Activated gamma-delta T cell (primary cell): Measurements from ENCODE around the gene DOCK2.
"Not testable (repeated sequence)": the region's sequence is repeated elsewhere in the genome, so short reads cannot be mapped to it uniquely, and the experiment has no call there.

Source experiments
- DNase-seq: peaks from one replicate; lab custom pipeline; 2025; lab: John Stamatoyannopoulos, UW

Gene DOCK2

GRCh38 chr5:170056561-170057267 is 419.6 kb downstream of the DOCK2 start:
- DNase-seq, result no peak

DNA sequence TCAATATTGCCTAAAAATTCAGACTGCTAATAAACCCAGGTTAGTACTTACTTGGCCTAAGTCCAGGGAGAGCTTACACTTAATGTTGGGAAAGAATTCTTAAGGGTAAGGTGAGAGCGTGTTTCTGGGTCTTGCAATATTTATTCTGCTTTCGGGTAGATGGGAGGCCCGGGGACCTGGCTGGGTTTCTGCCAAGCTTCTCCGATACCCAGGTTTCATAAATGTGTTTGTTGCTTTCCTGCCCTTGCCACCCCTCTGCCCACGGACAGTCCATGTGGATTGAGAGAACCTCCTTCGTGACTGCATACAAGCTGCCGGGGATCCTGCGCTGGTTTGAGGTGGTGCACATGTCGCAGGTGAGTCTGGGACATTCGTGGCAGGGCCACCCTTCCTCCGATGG is 420.2 kb downstream of the DOCK2 start:
- DNase-seq, result no peak

DNA sequence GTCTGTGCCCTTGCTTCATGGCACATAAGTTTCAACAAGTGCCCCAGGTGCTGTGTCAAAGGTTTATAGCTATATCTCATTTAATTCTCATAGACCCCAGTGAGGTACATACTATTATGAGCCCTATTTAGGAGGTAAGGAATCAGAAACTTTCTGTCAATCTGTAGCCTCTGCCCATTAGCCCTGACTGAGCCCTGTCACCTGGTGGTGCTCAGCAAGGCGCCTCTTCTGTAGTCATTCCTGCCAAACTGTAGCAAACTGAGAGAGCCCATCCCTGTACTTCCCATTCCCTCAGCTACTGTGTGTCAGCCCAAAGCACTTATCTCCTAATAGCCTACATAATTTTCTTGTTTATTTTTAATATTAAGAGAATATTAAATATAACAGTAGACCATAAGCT is 422.1 kb downstream of the DOCK2 start:
- no peak for DNase-seq

DNA sequence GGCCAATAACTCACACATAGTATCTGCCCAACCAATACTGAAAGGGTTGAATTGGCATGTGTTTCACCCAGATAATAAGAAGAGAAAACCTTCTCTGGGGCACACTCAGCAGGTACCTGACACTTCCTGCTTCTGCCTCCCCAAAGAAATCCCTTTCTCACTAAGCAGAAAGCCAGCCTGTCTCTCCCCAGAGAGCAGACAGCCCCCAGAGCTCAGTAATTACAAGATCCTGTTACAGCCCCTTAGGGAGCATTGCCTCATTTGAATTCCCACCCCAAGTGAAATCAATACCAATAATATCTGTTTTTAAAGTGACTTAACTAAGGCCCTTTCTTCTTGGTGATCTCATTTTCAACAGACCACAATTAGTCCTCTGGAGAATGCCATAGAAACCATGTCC is 430.1 kb downstream of the DOCK2 start:
- no peak for DNase-seq

DNA sequence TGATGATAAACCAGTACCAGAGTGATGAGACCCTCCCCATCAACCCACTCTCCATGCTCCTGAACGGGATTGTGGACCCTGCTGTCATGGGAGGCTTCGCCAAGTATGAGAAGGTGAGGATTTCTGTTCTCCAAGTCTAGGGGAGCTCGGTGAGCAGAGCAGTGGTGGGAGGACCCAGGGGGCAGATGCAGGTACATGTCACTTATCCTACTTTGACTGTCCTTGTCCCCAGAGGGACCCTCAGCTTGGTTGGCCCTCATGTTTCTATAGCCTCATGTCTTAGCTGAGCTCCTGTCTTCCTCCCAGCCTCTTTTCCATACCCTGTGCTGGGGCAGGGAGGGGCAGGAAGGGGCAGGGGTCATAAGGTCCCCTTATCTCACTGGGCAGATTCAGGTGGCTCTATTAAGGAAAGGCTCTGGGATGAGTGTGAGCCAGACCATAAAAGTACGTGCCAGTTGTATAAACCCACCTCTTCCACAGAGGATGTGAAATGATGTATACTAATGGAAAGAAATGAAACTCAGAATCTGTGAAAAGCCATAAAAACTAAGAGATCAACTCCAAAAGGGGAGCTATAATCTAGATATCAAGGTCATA is 430.6 kb downstream of the DOCK2 start:
- no peak for DNase-seq

DNA sequence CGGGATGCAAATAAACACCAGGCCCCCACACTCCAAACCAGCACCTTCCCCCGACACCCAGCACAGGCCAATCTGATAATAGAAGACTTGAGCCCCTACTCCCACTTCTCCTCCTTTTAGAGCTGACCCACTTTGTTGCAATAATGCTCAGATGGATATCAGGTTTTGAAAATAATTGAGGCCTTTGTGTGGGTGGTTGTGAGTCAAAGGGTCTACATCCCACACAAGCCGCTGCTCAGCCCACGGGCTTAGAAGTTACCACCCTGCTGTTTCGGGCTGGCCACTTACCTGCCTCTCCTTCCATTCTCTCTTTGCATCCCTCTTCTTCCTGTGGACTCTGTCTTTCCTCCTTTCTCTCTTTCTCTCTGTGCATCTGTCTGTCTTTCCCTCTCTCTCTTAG is 432.4 kb downstream of the DOCK2 start:
- DNase-seq, result no peak

- DNase-seq, result no peak
These were observed 433.7 kb downstream of the DOCK2 start for GRCh38 chr5:170070556-170071412.

DNA sequence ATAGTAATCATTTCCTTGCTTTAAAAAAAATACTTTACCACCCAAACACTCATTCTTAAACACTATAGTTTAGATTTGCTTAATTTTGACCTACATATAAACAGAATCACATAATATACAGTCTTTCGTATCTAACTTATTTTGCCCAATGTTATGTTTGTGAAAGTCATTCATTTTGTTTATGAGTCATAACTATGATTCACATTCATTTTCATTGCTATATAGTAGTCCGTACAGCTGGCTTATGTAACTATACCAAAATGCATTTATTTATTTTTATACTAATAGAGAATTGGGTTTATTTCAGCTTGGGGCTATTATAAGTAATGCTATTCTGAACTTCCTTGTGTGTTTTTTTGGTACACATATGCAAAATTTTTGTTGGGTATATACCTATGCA is 434.7 kb downstream of the DOCK2 start:
- no peak for DNase-seq

DNA sequence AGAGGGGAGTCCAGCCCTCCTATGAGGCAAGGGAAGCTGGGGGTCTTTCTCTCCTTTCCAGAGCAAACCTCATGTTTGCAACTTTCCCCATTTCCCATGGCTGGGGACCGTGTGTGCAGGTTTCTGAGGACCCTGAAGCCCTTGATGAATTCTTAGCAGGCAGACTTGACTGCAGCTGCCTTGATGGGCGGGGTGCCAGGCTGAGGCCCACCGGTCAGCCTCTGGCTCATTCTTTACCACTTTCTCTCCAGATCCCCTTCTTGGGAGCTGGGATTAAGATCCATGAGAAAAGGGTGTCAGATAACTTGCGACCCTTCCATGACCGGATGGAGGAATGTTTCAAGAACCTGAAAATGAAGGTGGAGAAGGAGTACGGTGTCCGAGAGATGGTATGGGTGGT is 438.6 kb downstream of the DOCK2 start:
- DNase-seq, result no peak

- no peak for DNase-seq
These were observed 439.1 kb downstream of the DOCK2 start for GRCh38 chr5:170076211-170076610.

GRCh38 chr5:170076739-170077138 is 439.7 kb downstream of the DOCK2 start:
- no peak for DNase-seq

DNA sequence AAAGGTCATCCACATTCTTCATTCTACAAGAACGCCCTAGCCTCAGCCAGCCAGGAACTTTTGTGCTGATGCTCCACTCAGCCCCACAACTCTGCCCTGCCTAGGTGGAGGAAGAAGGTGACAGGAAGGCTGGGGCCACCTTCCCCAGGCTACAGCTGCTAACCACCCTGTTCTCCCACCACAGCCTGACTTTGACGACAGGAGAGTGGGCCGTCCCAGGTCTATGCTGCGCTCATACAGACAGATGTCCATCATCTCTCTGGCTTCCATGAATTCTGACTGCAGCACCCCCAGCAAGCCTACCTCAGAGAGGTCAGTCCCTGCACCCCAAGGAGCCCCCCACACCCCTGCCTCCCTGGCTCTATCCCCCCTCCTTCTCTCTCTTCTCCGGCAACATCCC is 440.5 kb downstream of the DOCK2 start:
- DNase-seq, result no peak

DNA sequence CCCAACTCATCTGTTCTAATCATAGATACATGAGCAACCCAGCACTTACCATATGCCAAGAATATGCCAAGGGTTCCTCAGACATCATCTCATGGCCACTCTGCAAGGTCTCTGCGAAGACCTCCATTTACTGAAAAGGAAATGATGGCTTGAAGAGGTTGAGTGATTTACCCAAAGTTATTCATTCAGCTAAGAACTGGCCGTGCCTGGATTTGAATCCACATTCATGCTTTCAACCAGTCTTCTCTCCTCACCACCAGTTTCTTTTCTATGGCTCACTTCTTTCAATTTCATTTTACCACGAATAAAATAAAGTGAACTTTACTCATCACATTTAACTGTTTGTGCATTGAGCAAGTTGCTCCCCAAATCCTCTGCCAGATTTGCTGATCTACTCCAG is 441.4 kb downstream of the DOCK2 start:
- no peak for DNase-seq

GRCh38 chr5:170078931-170079330 is 441.9 kb downstream of the DOCK2 start:
- no peak for DNase-seq

DNA sequence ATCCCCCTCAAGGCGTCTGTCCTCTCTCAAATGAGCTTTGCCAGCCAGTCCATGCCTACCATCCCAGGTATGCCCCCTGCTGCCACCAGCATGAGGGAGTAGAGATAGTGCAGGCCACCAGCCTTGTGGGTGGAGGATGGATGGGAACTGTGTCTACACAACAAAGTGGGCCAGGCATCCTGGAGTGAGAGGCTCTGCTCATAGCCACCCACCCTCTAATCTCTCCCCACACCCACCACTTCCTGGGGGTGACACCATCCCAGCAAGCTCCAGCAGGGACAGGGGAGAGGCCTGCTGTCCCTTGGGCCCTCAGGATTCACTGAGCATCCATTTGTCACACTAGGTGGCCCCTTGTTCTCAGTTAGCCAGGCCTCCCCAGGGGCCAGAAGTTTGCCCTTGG is 443.1 kb downstream of the DOCK2 start:
- DNase-seq, result no peak

DNA sequence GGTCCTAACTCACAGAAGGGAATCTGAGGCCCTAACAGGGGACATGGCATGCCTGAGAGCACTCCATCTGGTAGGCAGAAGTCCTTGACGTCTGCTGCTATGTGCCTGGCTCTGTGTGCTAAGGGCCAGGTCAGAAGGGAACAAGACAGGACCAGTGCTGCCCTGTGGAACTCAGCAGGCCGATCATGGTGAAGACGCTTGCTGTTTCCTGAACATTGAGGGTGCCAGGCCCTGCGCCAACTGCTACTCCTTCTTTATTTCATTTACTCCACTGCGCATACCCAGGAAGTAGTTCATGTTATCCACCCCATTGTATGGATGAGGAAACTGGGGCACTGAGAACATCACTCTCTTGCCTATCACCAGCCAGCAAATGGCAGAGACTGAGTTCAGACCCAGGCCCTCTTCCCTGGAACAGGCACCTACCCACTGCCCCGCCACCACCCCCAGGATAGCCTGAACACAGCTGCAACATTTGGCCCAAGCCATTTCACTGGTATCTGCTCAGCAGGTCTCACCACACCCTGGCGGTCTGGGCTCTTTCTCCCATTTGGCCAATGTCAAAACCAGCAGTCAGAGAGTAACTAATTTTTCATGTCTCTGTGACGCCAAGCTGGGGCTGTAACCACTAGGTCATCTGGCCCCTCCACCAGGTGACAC is 443.8 kb downstream of the DOCK2 start:
- no peak for DNase-seq

DNA sequence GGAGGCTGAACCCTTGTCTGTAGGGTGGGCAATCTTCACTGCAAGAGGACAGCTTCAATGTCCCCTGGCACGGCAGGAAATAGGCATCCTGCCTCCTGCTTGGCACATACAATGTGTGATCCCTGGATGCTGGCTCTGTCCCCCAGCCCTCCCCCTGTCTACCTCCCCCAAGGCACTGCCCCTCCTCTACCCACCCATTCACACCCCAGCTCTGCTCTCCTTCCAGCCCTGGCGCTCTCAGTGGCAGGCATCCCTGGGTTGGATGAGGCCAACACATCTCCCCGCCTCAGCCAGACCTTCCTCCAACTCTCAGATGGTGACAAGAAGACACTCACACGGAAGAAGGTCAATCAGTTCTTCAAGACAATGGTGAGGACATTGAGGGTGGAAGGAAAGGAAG is 444.5 kb downstream of the DOCK2 start:
- DNase-seq, result no peak

GRCh38 chr5:170082701-170083100 is 445.6 kb downstream of the DOCK2 start:
- DNase-seq, result no peak

- no peak for DNase-seq
These were observed 450.2 kb downstream of the DOCK2 start for GRCh38 chr5:170087168-170087817.

DNA sequence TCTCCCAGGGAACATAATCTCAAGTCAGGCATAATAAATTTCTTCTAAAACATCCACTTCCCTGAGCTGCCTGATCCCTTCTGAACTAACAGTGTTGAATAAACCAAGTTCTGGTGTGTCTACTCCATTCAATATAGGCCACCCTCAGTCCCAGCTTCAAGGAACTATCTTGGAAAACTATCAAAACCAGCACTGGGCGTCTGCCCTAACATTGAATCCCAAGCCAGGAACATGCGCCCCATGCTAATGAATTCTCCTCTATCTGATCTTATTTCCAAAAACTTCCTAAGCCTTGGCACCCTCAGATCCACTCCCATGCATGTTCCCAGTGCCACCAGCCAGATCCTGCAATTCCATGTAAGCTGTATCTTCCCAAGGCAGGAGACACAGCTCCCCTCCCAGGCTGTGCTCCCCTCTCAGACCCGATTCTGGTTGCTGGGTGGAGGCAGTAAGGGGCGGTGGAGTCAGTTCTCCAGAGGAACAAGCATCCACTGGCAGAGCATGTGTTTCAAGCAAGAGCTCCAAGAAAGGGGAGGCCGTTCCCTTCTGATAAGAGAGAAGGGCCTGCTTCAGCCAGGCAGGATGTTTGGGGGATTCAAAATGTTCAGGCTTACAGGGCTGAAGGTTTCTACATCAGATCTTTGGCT is 455.5 kb downstream of the DOCK2 start:
- no peak for DNase-seq

DNA sequence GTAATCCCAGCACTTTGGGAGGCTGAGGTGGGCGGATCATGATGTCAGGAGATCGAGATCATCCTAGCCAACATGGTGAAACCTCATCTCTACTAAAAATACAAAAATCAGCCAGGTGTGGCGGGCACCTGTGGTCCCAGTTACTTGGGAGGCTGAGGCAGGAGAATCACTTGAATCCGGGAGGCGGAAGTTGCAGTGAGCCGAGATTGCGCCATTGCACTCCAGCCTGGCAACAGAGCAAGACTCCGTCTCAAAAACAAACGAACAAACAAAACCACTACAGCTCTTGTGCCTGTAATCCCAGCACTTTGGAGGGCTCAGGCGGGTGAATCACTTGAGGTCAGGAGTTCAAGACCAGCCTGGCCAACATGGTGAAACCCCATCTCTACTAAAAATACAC is 457.3 kb downstream of the DOCK2 start:
- not testable (repeated sequence) for DNase-seq
